GM23248 (cell line): ENCODE results near the gene NTSR2.

Experiments
- EZH2 ChIP-seq: fragments of 200-600 bp; sonication (generic); IDR thresholded peaks from 2 replicates; pipeline ENCODE4 v1.6.1; 2018; ENCODE audit warnings: antibody characterized with exemption, mild to moderate bottlenecking; ENCODE audit not compliant: insufficient read depth, poor library complexity, severe bottlenecking
- EZH2phosphoT487 ChIP-seq: fragments of 200-600 bp; sonication (generic); IDR thresholded peaks from 2 replicates; pipeline ENCODE4 v1.6.1; 2018; ENCODE audit warnings: antibody characterized with exemption, moderate library complexity, mild to moderate bottlenecking, low read depth; ENCODE audit not compliant: insufficient read depth

- TF ChIP-seq EZH2phosphoT487: no peak
- TF ChIP-seq EZH2: no peak
These were observed 45.1 kb downstream of the NTSR2 start for GRCh38 chr2:11624893-11625292.
